MM.1S (cell line): ENCODE measurements around the gene BPIFA1.

ENCODE experiments used
- DNase-seq: peaks from one replicate; pipeline ENCODE4 v3.0.0-alpha.2; 2015
- H2AFZ ChIP-seq: fragments of 300-600 bp; sonication (generic); 2 replicates; pipeline ENCODE4 v1.6.0; 2016; ENCODE audit warnings: antibody characterized with exemption, low read length
- H3F3A ChIP-seq: fragments of 300-600 bp; sonication (generic); 2 replicates; pipeline ENCODE4 v1.6.1; 2016; ENCODE audit warnings: mild to moderate bottlenecking, antibody characterized with exemption, low read length, moderate library complexity, mixed read lengths; ENCODE audit not compliant: insufficient read depth
- H3K27ac ChIP-seq: fragments of 300-600 bp; sonication (generic); 2 replicates; pipeline ENCODE4 v1.5.1; 2016; ENCODE audit warnings: mild to moderate bottlenecking, low read length
- H3K27me3 ChIP-seq: fragments of 300-600 bp; sonication (generic); replicated peaks from 2 replicates; pipeline ENCODE4 v1.6.0; 2016; ENCODE audit warnings: low read length; ENCODE audit not compliant: insufficient read depth
- H3K36me3 ChIP-seq: fragments of 300-600 bp; sonication (generic); replicated peaks from 2 replicates; pipeline ENCODE4 v1.6.1; 2016; ENCODE audit warnings: mild to moderate bottlenecking, low read length, mixed read lengths; ENCODE audit not compliant: insufficient read depth
- H3K4me1 ChIP-seq: fragments of 300-600 bp; sonication (generic); 2 replicates; pipeline ENCODE4 v1.6.1; 2016; ENCODE audit warnings: low read length, mixed read lengths
- H3K4me2 ChIP-seq: fragments of 300-600 bp; sonication (generic); 2 replicates; pipeline ENCODE4 v1.6.0; 2016; ENCODE audit warnings: low read depth, low read length
- H3K4me3 ChIP-seq: fragments of 300-600 bp; sonication (generic); 2 replicates; pipeline ENCODE4 v1.5.1; 2016; ENCODE audit warnings: low read length, mixed read lengths
- H3K79me2 ChIP-seq: fragments of 300-600 bp; sonication (generic); 2 replicates; pipeline ENCODE4 v1.6.1; 2016; ENCODE audit warnings: mixed run types, low read length, mixed read lengths
- H3K9ac ChIP-seq: fragments of 300-600 bp; sonication (generic); 2 replicates; pipeline ENCODE4 v1.6.1; 2016; ENCODE audit warnings: low read length, mixed read lengths
- H3K9me2 ChIP-seq: fragments of 300-600 bp; sonication (generic); replicated peaks from 2 replicates; pipeline ENCODE4 v1.6.1; 2016; ENCODE audit warnings: mild to moderate bottlenecking, low read length, mixed read lengths; ENCODE audit not compliant: insufficient read depth
- H3K9me3 ChIP-seq: fragments of 300-600 bp; sonication (generic); replicated peaks from 2 replicates; pipeline ENCODE4 v1.6.1; 2016; ENCODE audit warnings: mild to moderate bottlenecking, low read length, mixed read lengths; ENCODE audit not compliant: insufficient read depth
- H4K20me1 ChIP-seq: fragments of 300-600 bp; sonication (generic); 2 replicates; pipeline ENCODE4 v1.6.1; 2016; ENCODE audit warnings: mild to moderate bottlenecking, low read length, moderate library complexity, mixed read lengths; ENCODE audit not compliant: insufficient read depth
- EZH2 ChIP-seq: fragments of 300-600 bp; sonication (generic); optimal IDR thresholded peaks from 2 replicates; pipeline ENCODE3; 2017; ENCODE audit warnings: low read depth, mild to moderate bottlenecking, antibody characterized with exemption, low read length, mixed read lengths
- EZH2phosphoT487 ChIP-seq: fragments of 300-600 bp; sonication (generic); IDR thresholded peaks from 2 replicates; pipeline ENCODE4 v1.6.1; 2018; ENCODE audit warnings: antibody characterized with exemption, low read length
- TF ChIP-seq, protein P1 (sequence below): fragments of 300-600 bp; sonication (generic); IDR thresholded peaks from 2 replicates; pipeline ENCODE4 v1.5.1; 2016; ENCODE audit warnings: antibody characterized with exemption, low read length, mixed read lengths

Gene BPIFA1

DNA sequence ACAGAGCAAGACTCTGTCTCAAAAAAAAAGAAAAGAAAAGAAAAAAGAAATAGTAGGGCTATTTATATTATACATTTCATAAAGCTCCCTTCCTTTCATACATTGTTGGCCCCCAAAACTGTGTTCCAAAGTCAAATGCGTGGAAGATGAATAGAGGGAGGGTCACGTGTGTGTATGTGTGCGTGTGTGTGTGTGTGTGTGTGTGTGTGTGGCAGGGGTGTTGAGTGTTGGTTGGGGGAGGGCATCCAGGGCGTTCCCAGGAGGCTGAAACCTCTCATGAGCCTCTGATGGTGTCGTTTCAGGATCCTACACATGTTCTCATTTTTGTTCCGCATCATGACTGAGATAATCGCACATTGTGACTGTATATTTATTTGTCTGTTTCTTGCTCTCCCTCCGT, 39.4 kb downstream of the BPIFA1 start:
- TF ChIP-seq EZH2phosphoT487 (no peak), EZH2 (no peak)
- TF ChIP-seq, protein P1, sequence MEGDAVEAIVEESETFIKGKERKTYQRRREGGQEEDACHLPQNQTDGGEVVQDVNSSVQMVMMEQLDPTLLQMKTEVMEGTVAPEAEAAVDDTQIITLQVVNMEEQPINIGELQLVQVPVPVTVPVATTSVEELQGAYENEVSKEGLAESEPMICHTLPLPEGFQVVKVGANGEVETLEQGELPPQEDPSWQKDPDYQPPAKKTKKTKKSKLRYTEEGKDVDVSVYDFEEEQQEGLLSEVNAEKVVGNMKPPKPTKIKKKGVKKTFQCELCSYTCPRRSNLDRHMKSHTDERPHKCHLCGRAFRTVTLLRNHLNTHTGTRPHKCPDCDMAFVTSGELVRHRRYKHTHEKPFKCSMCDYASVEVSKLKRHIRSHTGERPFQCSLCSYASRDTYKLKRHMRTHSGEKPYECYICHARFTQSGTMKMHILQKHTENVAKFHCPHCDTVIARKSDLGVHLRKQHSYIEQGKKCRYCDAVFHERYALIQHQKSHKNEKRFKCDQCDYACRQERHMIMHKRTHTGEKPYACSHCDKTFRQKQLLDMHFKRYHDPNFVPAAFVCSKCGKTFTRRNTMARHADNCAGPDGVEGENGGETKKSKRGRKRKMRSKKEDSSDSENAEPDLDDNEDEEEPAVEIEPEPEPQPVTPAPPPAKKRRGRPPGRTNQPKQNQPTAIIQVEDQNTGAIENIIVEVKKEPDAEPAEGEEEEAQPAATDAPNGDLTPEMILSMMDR = no peak

DNA sequence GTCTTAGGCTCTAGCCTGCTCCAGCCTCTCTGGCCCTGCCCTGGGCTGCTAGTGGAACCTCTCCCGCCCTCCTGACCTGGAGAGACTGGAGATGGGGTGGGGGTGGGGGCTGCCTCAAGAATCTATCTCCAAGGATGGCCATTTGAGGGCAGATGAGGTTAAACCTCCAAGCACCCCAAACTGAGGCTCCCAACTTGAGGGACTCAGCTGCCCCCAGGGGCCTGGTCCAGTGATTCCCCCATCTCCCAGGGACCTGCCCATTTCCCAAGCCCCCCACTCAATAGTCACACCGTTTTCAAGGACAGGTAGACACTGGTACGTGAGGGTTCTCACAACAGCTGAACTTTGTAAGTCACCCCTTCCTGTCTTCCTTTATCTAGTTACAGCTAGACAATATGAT, 40.1 kb downstream of the BPIFA1 start:
- Histone ChIP-seq H3K27me3 (peaks cover 87% of the 10 kb centered on the region), H3K9ac (no peak overlapping the region), H3K27ac (no peak overlapping the region), H3K79me2 (no peaks in the 10 kb centered on the region), H3K36me3 (no peaks in the 10 kb centered on the region), H3K4me2 (no peak overlapping the region), H2AFZ (no peak overlapping the region), H3F3A (no peaks in the 10 kb centered on the region), H4K20me1 (no peaks in the 10 kb centered on the region), H3K9me2 (no peaks in the 10 kb centered on the region), H3K9me3 (no peaks in the 10 kb centered on the region), H3K4me3 (no peak overlapping the region), H3K4me1 (no peaks in the 10 kb centered on the region)
- TF ChIP-seq, protein P1 = no peak
- TF ChIP-seq EZH2 (no peak), EZH2phosphoT487 (no peak)
- no peak for DNase-seq

More for the DNA sequence above, 39.4 kb downstream of the BPIFA1 start:
- H3K79me2 ChIP-seq = no peaks in the 10 kb centered on the region
- H3K9me3 ChIP-seq = no peaks in the 10 kb centered on the region
- H3K4me2 ChIP-seq = no peak overlapping the region
- H2AFZ ChIP-seq = no peak overlapping the region
- H3K4me3 ChIP-seq = no peak overlapping the region
- H3K9me2 ChIP-seq = no peaks in the 10 kb centered on the region
- no peak overlapping the region for H3K9ac ChIP-seq
- peaks cover 88% of the 10 kb centered on the region for H3K27me3 ChIP-seq
- no peak overlapping the region for H3K27ac ChIP-seq
- H4K20me1 ChIP-seq = no peaks in the 10 kb centered on the region
- H3K4me1 ChIP-seq = no peaks in the 10 kb centered on the region
- H3F3A ChIP-seq = no peaks in the 10 kb centered on the region
- no peaks in the 10 kb centered on the region for H3K36me3 ChIP-seq
- DNase-seq = no peak

DNA sequence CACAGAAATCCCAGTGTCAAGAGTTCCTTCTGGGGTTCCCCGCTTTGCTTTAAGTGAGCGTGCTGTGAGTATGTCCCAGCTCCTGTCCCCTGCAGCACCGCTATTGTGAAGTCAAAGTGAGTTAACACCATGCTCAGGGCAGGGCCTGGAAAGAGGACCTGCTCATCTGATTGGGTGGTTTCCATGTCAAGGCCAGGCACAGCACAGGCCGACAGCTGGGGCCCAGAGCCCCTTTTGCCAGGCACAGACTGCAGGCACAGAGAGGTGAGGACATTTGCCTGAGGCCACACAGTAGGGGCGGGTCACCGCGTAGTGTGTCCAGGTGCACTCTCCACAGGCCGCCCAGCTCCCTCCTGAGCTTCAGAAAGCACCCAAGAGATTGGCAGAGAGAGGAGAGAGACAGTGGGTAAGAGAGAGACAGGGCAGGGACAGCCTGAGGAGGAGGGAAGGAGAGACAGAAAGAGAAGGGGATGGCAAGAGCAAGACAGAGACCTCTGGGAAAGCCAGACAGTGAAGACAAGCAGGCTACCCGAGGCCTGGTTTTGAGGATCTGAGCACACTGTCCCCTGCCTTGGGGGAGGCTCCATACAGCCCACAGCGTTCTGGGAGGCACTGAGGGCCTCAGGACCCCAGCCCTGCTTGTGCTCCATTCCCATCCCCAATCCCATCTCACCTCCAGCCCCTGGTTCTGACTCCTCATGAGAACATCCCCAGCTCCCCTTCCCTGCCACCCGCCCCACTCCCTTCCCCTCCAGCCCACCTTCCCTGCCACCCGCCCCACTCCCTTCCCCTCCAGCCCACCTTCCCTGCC, 40.7 kb downstream of the BPIFA1 start:
- Histone ChIP-seq H3K27me3 (peaks cover 86% of the 10 kb centered on the region), H3K4me1 (no peaks in the 10 kb centered on the region), H3K36me3 (no peaks in the 10 kb centered on the region), H3K4me3 (no peak overlapping the region), H3F3A (no peaks in the 10 kb centered on the region), H3K9me2 (no peaks in the 10 kb centered on the region), H3K4me2 (no peak overlapping the region), H2AFZ (no peak overlapping the region), H3K27ac (no peak overlapping the region), H3K9ac (no peak overlapping the region), H4K20me1 (no peaks in the 10 kb centered on the region), H3K9me3 (no peaks in the 10 kb centered on the region), H3K79me2 (no peaks in the 10 kb centered on the region)
- TF ChIP-seq, protein P1 = no peak
- TF ChIP-seq EZH2 = no peak
- TF ChIP-seq EZH2phosphoT487 = no peak
- no peak for DNase-seq
